Tibial artery (tissue), 4 donors: ENCODE data around the gene SMYD4.
"Not testable (repeated sequence)": the region's sequence is repeated elsewhere in the genome, so short reads cannot be mapped to it uniquely, and the experiment has no call there.

ENCODE experiments used
- DNase-seq, 2 donors: peaks; one replicate each; pipeline ENCODE4 v3.0.0-alpha.2; 2019
- H3K27ac ChIP-seq, 2 donors: fragments of 200-600 bp; sonication (generic) in 1 of 2; 1 replicate in 1 of 2; 2 replicates in 1 of 2; pipeline ENCODE4 v1.5.1; 2018 to 2019; ENCODE audit warnings: mild to moderate bottlenecking in 1 of 2
- H3K27me3 ChIP-seq, 2 donors: fragments of 200-600 bp; sonication (generic) in 1 of 2; one replicate each; pipeline versions ENCODE4 v1.5.1 to v1.6.0; 2016 to 2019
- H3K36me3 ChIP-seq, 3 donors: fragments of 200-600 bp; sonication (generic) in 2 of 3; one replicate each; pipeline ENCODE4 v1.5.1; 2016 to 2019; ENCODE audit warnings: mild to moderate bottlenecking in 2 of 3
- H3K4me1 ChIP-seq, 4 donors: fragments of 200-600 bp; sonication (generic) in 2 of 4; 1 replicate in 3 of 4; 2 replicates in 1 of 4; pipeline ENCODE4 v1.5.1; 2016 to 2019
- H3K4me3 ChIP-seq, 2 donors: fragments of 200-600 bp; sonication (generic) in 1 of 2; 1 replicate in 1 of 2; 2 replicates in 1 of 2; pipeline ENCODE4 v1.5.1; 2018 to 2019; ENCODE audit warnings: mild to moderate bottlenecking in 2 of 2
- H3K9me3 ChIP-seq, 3 donors: fragments of 200-600 bp; sonication (generic) in 1 of 3; one replicate each; pipeline ENCODE4 v1.5.1; 2016 to 2019
- intact Hi-C: fragments of 100-400 bp; cut with DNase I; formaldehyde crosslinking; loops from one replicate; pipeline ENCODE4 v1.15.0; 2023; ENCODE audit warnings: low total_unique reads
- TF ChIP-seq, protein P1 (sequence below), 2 experiments: fragments of 200-600 bp in 1 of 2; fragments of 450-650 bp in 1 of 2; IDR thresholded peaks; one replicate each; pipeline ENCODE4 v1.5.1; 2017 to 2019; ENCODE audit warnings: antibody characterized with exemption in 2 of 2, mild to moderate bottlenecking in 1 of 2, moderate library complexity in 1 of 2

SMYD4 gene

DNA sequence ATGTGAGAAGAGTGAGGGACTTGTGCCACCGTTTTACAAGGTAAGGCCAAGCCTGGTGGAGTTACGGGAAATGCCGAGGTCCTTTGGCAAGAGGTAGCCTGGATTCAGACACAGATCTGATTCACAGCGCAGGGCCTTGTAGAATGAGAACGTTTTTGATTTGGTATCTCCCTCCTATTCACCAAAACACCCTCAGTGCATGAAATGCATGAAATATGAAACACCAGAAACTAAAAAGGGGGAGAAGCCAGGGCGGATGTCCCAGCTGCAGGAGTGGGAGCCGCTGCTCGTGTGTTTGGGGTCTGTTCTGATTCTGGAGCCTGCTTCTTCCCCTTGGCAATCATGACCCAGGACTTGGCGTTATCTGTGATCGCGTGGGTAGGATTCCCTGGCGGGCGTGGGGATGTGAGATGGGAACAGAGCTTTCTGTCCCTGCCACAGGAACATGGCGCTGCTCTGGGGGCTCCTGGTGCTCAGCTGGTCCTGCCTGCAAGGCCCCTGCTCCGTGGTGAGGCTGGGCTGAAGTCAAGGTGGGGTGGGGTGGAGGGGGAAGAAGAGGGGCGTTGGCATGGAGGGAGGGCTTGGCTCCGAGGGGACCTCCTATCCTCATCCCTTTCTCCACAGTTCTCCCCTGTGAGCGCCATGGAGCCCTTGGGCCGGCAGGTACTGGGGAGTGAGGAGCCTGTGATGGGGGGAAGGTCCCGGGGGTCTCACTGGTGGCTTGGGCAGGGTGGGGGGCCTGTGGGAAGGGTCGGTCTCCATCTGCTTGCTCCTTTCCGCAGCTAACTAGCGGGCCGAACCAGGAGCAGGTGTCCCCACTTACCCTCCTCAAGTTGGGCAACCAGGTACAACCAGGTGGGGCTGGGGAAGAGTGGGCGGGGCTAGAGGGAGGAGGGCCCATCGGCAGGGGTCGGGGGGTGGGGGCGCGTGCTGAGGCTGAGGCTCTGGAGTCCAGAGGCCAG is 84.9 kb downstream of the SMYD4 start:
- Histone ChIP-seq H3K4me1 (no peaks in the 10 kb centered on the region), H3K36me3 (no peaks in the 10 kb centered on the region), H3K9me3 (no peaks in the 10 kb centered on the region), H3K27ac (no peak overlapping the region), H3K4me3 (no peak overlapping the region), H3K27me3 (no peaks in the 10 kb centered on the region)
- TF ChIP-seq, protein P1, sequence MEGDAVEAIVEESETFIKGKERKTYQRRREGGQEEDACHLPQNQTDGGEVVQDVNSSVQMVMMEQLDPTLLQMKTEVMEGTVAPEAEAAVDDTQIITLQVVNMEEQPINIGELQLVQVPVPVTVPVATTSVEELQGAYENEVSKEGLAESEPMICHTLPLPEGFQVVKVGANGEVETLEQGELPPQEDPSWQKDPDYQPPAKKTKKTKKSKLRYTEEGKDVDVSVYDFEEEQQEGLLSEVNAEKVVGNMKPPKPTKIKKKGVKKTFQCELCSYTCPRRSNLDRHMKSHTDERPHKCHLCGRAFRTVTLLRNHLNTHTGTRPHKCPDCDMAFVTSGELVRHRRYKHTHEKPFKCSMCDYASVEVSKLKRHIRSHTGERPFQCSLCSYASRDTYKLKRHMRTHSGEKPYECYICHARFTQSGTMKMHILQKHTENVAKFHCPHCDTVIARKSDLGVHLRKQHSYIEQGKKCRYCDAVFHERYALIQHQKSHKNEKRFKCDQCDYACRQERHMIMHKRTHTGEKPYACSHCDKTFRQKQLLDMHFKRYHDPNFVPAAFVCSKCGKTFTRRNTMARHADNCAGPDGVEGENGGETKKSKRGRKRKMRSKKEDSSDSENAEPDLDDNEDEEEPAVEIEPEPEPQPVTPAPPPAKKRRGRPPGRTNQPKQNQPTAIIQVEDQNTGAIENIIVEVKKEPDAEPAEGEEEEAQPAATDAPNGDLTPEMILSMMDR (IDR thresholded peaks at IDR 0.05), result no peak
- intact Hi-C loops, result no loop called here
- DNase-seq, result no peak

DNA sequence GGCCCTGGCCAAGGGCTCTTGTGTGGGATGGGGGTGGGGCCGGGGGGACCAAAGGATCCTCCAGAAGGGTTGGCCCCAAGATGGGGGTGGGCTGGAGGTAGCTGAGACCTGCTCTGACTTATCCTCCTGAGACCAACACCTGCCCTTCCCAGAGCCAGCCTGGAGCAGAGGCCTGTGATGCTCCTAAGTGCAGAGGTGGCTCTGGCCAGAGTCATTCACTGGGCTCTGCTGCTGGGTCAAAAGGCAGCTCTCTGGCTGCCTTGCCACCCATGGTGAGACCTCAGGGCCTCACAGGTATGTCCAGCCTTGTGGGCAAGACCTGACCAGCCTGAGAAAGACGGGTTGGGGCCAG is 86.6 kb downstream of the SMYD4 start:
- Histone ChIP-seq H3K27me3 (no peaks in the 10 kb centered on the region), H3K27ac (no peak overlapping the region), H3K4me1 (no peaks in the 10 kb centered on the region), H3K4me3 (no peak overlapping the region), H3K9me3 (no peaks in the 10 kb centered on the region), H3K36me3 (peaks cover 0 to 5% (median 0%) of the 10 kb centered on the region in 3 donors)
- intact Hi-C loops, result no loop called here
- no peak for DNase-seq
- TF ChIP-seq, protein P1 (IDR thresholded peaks at IDR 0.05), result no peak

DNA sequence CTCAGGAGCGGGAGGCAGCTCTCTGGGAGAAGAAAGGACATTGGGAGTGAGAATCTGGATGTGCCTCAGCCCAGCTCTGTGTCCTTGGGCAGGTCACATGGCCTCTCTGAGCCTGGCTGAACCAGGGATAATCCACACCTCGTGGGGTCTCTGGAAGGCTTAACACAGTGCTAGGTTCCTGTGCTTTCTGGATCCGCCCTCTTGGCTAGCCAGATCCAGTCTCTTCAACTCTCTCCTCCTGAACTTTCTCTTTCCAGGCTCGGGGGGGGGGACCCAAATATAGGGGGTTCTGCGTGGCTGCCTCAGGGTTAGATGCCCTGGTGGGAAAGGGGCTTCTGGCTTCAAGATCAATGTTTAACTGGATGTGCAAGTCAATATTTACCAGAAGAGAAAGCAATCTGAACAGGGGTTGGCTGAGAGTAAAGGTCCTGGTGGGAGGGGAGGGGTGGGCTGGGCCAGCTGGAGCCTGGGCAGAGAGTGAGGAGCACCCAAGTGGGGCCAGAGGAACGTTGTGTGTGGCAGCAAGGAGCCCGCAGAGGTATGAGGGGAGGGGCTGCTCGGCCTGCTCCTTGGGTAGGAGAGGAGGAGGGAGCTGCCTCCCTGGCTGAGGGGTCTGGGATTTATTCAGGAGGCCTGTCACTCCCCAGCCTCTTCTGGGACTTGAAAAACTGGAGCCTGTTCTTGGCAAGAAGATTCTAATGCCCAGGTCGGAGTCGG is 87.2 kb downstream of the SMYD4 start, which contains the start of gene SERPINF2:
Gene SERPINF2 (plus strand): TSS at position 501 of the 717 bp plus-strand sequence. CDS start 2,125 bp downstream, outside the sequence.
- Histone ChIP-seq H3K4me1 (no peaks in the 10 kb centered on the region), H3K9me3 (no peaks in the 10 kb centered on the region), H3K4me3 (no peak within 1 kb of the TSS), H3K27me3 (no peaks in the 10 kb centered on the region), H3K36me3 (peaks cover 2 to 10% (median 4%) of the 10 kb centered on the region in 3 donors), H3K27ac (no peak within 1 kb of the TSS)
- intact Hi-C loops, result no loop called here
- no peak for DNase-seq
- TF ChIP-seq, protein P1 (IDR thresholded peaks at IDR 0.05), result no peak

DNA sequence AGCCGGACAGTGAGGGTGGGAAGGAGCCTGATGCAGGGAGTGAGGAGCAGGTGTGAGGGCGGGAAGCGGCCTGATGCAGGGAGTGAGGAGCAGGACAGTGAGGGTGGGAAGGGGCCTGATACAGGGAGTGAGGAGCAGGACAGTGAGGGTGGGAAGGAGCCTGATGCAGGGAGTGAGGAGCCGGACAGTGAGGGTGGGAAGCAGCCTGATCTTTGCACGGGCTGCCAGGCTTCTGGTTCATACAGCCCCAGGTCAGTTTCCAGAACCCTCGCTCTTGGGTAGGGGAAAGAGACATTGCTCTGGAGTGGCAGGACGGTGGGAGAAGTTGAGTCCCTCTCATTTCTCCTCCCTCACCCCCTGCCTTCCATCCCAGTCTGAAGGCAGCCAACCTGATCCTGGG is 87.8 kb downstream of the SMYD4 start:
- peaks cover 8 to 16% (median 8%) of the 10 kb centered on the region in 3 donors for H3K36me3 ChIP-seq
- H3K27ac ChIP-seq, intact Hi-C loops, DNase-seq, H3K4me1 ChIP-seq, H3K9me3 ChIP-seq, H3K27me3 ChIP-seq, H3K4me3 ChIP-seq: not testable (repeated sequence)

DNA sequence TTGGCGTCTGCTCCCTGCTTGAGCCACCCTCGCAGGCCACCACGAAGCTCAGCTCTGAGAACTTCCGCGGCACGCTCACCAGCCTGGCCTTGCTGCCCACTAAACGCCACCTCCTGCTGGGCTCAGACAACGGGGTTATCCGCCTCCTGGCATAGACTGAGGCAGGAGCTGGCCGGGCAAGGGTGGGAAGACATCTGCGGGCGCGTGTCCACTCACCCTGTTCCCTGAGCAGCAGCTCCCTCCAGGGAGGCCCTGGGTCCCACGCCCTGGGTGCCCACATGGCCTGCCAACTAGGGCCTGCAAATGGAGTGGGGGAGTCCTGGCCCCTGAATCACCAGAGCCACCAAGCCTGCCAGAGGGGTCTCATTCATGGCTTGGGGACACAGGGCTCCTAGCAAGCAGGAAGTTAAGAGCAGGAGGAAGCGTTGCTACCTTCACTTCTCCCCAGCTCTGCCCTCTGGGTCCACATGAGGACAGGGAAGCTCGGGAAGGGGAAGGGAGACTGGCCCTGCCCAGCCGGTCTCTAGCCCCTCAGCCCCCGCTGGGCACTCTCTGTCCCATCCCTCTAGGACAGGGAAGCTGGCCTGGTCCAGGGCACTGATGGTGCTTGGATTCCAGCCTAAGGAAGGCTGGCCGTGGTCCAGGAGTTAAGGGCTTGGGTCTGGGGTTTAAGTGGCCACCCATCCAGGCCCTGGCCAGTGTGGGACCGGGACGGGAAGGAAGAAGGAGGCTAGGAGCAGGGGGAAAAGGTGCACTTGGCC is 92.0 kb downstream of the SMYD4 start:
- TF ChIP-seq, protein P1 (IDR thresholded peaks at IDR 0.05), result no peak
- intact Hi-C loops, result no loop called here
- Histone ChIP-seq H3K27ac (no peak overlapping the region), H3K4me1 (peaks cover 0 to 8% (median 4%) of the 10 kb centered on the region in 4 donors), H3K9me3 (no peaks in the 10 kb centered on the region), H3K36me3 (peaks cover 19 to 58% (median 44%) of the 10 kb centered on the region in 3 donors), H3K27me3 (no peaks in the 10 kb centered on the region), H3K4me3 (no peak overlapping the region)
- no peak for DNase-seq
